ENCODE measurements around the gene KRT9.
"Not testable (repeated sequence)": the region's sequence is repeated elsewhere in the genome, so short reads cannot be mapped to it uniquely, and the experiment has no call there.

The KRT9 gene, protein sequence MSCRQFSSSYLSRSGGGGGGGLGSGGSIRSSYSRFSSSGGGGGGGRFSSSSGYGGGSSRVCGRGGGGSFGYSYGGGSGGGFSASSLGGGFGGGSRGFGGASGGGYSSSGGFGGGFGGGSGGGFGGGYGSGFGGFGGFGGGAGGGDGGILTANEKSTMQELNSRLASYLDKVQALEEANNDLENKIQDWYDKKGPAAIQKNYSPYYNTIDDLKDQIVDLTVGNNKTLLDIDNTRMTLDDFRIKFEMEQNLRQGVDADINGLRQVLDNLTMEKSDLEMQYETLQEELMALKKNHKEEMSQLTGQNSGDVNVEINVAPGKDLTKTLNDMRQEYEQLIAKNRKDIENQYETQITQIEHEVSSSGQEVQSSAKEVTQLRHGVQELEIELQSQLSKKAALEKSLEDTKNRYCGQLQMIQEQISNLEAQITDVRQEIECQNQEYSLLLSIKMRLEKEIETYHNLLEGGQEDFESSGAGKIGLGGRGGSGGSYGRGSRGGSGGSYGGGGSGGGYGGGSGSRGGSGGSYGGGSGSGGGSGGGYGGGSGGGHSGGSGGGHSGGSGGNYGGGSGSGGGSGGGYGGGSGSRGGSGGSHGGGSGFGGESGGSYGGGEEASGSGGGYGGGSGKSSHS

DNA sequence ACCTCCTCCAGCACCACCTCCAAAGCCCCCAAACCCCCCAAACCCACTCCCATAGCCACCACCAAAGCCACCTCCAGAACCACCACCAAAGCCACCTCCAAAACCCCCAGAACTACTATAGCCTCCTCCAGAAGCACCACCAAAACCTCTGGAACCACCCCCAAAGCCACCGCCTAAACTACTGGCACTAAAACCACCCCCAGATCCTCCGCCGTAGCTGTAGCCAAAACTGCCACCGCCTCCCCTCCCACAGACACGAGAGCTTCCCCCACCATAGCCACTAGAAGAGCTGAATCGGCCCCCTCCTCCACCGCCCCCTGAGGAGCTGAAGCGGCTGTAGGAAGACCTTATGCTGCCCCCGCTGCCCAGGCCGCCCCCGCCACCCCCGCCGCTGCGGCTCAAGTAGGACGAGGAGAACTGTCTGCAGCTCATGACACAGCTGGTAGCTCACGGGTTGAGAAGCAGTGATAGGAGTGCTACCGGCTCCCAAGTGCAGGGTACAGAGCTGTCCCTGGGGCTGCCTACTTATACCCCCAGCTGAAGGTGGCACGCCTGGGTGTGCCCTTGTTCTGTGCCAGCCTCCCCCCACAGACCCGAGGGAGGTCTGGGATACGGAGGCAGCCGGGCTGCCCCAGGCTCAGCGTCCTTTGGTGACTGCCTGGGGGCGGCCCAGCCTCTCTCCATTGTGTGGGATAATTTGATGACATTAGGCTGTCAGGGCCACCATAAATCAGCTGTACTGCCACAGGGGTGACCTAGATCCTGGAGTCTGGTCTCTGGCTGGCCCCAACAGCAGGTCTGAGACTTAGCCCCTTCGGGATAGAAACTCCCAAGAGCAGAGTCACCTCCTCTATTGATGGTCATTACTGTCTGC, at the start of gene KRT9:
Gene KRT9 (minus strand): TSS at position 499 of the 874 bp plus-strand sequence. CDS start 67 bp downstream, at position 432.
- no peak for DNase-seq

DNA sequence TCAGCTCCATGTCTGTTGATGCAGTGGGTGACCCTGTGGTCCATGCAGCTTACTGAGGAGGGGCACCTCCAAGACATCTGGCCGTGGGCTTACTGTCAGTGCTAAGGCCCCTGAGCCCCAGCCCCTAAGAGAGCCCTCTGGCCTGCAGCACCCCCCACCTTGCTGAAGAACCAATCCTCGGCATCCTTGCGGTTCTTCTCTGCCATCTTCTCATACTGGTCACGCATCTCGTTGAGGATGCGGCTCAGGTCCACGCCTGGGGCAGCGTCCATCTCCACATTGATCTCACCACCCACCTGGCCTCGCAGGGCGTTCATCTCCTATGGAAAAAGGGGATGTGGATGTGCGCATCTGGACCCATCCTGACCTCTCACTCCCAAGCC, 49.6 kb upstream of the KRT9 start:
- DNase-seq = not testable (repeated sequence)

DNA sequence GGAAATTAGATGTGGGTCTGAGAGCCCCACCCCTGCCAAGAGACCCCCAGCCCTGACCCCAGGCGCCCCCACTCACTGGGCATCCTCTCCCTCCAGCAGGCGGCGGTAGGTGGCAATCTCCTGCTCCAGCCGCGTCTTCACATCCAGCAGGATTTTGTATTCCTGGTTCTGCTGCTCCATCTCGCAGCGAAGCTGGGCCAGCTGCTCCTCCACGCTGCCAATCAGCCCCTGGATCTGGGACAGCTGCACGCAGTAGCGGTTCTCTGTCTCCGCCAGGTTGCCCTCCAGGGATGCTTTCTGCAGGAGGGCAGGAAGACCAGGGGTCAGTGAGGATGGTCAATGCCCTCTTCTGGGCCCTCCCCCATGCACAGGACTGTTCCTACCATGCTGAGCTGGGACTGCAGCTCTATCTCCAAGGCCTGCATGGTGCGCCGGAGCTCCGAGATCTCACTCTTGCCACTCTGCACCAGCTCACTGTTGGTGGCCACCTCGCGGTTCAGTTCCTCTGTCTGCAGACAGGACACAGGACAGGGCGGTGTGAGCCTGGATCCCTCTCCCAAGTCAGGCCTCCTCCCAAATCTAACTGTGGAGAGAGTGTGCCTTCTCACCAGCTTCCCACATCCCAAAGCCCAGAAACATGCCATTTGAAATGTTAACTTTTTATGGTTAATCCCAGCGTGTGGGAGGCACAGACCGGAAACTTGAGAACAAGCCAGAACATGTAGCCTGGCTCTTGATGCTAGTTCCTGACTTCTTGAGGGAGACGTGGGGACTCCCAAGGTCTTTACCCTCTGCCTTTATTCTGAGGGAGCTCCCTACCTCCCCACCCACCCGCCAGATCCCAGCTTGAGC, 49.0 kb upstream of the KRT9 start:
- DNase-seq = no peak

DNA sequence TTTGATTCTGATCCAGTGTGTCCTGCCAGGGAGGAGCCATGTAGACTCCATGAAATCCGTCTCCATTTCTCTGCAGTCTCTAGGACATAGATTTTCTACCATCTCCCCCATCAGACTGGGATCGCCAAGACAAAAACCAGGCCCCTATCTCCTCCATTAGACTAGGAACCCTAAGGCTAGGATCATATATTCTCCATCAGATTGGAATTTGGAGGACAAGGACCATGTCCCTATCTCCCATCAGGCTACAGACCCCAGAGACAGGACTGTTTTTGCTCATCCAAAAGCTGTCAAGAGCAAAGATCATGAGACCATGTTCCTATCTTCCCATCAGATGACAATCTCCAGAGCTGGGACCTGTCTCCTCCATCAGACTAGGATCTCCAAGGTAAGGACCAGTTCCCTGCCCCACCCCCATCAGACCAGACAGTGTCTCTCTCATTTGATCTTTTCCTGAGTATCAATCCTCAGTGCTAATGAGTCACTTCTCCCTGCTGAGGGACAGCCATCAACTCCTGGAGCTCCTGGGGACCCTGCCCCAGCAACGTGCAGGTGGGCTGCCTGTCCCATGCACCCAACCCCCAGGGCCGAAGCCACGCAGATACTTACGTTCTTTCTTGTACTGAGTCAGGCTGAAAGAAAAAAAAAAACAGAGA, 48.2 kb upstream of the KRT9 start:
- DNase-seq = not testable (repeated sequence)

DNA sequence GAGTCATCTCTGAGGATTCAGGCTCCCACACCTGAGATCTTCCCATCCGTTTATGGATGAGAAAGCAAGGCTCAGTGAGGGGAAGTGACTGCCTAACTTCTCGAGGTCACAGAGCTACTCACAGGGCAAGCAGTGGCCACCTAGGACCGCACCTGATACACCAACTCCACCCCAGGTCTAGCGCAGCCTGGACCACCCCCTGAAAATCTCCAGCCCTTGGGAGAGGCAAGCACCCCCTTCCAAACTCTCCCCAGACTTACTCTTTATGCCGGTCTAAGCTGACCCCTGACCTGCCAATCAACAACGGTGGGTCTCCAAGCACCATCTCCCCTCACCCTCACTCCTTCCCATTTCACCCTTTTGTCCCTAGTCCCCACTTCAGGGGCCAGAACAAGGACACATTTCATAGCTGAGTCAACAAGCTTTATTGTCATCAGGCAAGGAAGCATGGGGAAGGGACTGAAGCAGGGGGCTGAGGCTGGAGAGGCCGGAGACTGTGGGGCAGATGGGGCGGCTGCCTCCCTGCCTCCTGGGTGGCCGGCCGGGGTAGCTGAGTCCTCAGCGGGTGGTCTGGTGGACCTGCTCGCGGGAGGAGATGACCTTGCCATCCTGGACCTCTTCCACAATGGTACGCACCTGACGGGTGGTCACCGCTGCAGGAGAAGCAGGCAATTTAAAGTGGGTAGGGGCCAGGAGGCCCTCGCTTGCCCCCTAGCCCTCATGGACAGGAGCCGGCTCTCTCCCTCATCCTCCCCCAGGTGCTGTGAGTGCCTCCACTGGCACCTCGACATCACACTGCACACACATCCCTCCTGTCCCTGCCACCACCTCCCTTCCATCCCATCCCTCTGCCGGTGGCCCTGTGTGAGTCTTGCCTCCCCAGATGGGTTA, 47.4 kb upstream of the KRT9 start:
- DNase-seq = no peak

DNA sequence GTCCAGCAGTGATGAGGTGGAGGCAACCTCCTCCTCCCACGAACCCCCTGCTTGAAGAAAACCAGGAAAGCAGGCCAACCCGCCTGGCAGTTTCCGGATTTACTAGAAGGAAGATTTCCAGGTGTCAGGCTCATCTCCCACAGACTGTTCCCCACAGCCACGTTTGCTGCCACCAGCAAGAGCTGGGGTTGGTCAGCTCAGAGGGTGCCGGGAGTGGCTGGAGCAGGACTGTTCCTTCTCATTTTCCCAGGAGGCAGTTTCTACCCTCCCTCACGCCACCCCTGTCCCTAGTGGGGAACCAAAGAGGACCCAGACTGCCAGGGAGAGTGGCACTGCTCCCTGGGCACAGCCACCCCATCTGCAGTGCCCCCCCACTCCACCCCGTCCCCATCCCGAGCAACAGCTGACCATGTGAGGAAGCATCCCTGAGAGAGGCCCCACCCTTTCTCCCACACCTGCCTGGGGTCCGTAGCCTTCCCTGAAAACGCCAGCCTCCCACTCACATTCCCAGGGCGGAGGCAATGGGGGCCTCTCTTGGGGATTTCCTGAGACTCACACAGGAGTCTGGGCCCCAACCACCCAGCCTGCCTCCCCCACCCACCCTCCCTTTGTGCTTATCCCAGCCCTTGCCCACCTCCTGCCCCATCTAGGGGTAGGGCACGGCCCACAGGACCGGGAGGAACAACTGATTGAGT, 46.6 kb upstream of the KRT9 start:
- no peak for DNase-seq

DNA sequence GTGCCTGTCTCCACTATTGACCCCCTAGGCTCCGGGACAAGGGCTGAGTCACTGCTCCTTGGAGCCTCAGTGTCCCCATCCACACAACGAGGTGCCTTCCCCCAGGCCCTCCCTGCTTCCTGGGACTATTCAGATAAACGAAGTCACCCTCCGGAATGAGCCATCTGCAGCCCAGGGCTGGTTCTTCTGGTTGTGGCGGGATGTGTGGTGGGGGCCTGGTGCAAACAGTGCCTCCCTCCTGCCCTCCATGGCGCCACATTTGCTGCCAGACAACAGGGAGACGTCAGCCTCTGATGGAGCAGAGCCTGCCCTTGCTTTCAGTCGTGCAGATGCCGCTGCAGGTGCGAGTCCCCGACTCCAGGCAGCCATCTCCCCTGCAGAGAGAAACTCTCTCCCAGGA, 45.8 kb upstream of the KRT9 start:
- no peak for DNase-seq

DNA sequence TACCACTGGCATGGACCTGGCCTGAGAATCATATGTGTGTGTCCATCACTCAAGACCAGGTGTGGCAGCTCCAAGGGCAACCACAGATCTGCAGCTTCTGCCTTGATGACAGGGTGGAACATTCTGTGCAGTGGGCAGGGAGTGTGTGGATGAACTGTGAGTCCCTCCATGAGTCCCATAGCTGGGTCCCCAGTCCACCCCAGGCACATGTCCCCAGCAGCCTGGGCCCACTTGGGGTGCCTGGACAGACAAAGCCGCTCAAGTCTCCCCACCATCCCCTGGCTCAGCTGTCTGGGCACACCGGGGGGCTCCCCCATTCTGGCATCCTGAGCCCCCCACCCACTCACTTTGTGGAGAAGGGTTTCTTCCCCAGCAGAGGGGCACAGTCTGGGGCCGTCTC, 45.3 kb upstream of the KRT9 start:
- DNase-seq = no peak

DNA sequence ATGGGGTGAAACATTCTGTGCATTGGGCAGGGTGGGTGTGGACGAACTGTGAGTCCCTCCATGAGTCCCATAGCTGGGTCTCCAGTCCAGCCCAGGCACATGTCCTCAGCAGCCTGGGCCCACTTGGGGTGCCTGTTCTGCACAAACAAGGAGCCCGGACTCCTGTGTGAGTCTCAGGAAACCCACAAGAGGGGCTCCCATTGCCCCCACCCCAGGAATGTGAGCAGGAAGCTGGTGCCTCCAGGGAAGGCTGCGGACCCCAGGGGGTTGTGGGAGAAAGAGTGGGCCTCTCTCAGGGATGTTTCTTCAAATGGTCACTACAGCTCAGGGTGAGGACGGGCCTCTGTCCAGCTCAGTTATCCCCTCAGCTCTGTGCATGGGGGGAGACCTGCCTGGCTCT, 44.6 kb upstream of the KRT9 start:
- not testable (repeated sequence) for DNase-seq

DNA sequence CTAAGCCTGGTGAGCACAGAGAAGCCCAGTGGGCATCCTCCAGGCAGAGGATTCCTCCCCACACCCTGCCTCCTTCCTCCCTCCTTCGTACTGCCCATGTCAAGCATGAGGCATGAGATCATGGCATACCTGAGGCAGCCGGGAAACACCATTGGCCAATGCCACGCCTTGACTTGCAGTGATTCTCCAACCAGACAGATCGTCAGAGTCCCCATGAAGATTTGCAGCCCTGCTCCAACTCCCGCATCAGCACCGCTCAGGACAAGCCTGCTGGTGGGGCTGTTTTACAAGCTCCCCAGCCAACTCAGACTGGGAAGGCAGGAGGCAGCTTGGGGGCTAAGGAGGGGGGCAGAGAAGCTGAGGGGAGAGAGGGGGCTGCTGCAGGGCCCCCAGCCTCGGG, 43.6 kb upstream of the KRT9 start:
- DNase-seq = no peak

DNA sequence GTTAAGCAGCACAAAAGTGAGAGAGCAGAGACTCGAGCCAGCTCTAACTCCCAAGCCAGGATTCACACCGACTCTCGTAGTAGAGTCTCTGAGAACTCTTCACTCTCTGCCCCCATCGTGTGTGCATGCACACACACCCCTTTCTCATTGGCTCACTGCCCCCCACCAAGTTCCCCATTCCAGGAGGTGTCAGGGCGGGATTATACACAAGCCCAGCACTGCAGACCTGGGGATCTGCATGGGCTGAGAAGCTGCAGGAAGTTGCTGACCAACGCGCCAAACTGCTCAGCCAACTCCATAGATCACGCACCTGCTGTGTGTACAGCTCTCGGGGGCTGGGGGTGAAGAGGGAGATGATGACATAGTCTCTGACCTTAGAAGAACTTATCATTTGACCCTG, 42.9 kb upstream of the KRT9 start:
- not testable (repeated sequence) for DNase-seq

DNA sequence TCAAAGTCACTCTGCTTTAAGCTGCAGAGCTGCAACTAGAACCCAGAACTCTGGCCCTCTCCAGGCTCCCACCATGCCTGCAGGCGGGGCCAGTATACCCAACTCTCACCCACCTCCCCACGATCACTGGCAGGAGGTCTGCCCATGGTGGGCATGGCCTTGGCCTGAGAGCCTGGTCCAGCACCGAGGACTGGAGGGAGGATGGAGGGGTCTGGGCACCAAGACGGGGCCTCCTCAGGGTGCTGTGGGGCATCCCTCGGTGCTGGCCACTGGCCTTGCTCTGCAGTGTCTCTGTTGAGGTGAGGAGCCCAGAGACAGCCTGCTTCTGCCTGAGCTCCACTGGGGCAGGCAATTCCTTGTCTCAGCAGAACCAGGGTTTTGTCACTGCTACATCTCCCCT, 42.2 kb upstream of the KRT9 start:
- DNase-seq = no peak

DNA sequence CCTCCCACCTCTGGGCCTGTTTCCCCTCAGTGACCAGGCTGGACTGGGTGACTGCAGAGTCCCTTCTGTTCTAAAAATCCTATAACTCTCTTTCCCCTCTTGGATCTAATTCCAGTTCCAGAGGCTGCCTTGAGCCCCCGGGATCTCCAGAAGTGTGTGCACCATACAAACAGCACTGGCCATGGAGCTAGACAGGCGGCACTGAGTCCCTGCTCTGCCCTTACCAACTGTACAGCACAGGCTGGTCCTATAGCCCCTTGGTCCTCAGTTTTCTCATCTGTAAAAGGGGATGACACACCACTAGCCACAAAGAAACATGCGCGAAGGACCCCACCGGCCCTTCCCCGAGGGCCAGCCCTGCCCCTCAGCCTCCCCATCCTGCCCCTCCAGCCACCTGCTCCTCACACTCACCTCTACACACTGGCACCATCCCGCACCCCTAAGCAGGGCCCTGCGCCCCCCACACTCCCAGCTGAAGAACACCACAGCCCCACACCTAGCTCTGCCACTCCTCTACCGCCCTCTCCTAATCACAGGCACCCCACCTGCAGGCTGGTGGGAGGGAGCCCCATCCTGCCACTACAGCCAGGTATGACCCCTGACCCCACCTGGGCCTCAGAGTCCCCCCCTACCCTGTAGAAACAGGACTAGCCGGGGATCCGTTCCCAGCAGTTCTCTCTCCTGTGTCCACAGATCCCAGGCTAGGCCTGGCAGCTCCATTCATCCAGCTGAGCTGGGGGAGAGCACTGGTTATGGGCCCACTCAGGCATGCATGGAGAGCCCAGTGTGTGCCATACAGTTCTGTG, 41.6 kb upstream of the KRT9 start:
- no peak for DNase-seq

DNA sequence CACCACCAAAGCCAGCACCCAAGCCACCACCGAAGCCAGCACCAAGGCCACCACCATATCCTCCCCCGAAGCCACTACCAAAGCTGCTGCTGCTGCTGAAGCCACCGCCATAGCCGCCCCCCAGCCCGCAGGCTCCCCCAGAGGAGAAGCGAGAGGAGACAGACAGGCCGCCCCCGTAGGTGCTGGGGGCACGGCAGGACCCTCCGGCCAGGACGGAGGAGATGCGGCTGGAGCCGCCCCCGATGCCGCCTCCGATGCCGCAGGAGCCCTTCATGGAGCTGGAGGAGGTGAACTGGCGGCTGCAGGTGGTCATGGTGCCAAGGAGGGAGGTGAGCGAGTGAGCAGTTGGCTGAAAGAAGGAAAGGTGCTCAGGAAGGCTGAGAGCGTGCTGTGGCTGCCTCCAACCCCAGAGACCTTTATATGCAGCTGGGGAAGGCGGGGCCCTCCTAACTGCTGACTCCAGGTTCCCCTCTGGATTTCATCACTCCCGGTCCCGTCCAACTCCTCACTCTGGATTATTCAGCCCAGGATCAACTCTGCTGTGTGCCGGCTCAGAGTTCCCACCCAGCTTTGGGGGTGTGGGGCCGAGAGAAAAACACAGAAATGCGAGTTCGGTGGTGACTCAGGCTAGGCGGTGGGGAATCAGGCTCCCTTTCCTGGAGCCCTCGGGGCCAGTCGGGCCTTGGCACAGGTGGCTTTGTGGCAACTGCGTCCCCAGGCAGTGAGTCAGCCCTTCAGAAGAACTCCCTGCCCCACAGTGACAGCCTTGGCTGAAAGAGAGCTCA, 40.7 kb upstream of the KRT9 start, which contains the start of gene KRT16:
Gene KRT16 (minus strand): TSS at position 392 of the 785 bp plus-strand sequence. CDS start 79 bp downstream, at position 313.
- not testable (repeated sequence) for DNase-seq

DNA sequence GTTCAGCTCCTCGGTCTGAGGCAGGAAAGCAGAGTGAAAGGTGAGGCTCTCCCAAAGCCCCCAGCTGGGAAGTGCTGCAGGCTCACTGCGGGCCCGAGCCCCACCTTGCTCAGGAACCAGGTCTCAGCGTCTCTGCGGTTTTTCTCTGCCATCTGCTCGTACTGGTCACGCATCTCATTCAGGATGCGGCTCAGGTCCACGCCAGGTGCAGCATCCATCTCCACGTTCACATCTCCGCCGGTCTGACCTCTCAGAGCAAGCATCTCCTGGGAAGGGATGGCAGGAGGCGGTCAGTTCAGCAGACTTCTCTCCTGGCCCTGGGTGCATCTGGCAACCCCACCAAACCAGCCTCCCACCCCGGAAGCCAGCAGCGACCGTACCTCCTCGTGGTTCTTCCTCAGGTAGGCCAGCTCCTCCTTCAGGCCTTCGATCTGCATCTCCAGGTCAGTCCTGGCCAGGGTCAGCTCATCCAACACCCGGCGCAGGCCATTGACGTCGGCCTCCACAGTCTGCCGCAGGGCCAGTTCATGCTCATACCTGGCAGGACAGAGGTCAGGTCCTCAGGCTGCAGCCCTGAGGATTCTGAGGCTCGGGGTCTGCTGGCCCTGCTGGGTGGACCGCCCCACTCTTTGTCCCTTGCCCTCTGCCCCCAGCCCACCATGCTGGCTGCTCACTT, 39.2 kb upstream of the KRT9 start:
- DNase-seq = no peak

DNA sequence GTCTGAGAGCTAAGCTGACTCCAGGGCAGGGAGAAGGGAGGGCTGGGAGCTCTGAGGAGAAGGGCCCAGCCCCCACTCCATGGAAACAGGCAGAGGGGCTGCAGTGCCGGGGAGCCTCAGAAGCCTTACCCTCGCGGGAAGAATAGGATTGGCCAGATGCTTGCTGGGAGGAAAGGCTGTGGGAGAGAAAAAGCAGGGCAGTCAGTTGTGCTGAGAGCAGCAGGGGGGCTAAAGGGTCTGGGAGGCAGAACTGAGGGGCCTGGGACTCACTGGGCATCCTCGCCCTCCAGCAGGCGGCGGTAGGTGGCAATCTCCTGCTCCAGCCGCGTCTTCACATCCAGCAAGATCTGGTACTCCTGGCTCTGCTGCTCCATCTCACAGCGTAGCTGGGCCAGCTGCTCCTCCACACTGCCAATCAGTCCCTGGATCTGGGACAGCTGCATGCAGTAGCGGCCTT, 38.2 kb upstream of the KRT9 start:
- DNase-seq = not testable (repeated sequence)

DNA sequence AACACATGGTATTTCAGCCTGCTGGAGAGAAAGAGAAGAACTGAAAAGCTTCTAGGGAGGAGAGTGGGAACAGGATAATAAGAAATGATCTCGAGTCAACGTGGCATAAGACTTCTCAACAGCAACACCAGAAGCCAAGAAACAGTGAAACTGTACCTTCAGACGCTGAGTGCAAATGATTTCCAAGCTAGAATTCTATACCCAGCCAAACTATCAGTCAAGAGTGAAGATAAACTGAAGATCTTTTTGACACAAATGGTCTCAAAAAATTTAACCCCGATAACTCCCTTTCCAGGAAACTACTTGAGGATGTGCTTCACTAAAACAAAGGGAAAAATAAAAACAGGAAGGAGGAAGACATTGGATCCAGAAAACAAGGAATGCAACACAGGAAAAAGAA, 35.1 kb upstream of the KRT9 start:
- not testable (repeated sequence) for DNase-seq

DNA sequence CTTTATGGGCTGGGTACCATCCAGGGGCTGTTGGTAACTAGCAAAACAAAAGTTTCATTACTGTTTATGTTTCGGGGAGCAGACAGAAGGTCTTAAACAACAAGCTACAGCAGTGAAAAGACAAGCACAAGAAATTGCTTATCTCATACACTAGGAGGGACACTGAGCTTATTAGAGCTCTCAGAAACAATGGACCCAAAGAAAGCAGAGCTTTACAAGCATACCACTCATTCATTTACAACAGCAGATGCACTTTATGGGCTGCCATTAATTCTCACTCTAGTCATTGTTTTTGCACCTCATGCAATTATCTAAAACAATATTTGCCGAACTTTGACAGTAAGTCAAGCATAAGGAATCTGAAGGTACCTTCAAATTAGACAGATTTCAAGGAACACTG, 30.7 kb upstream of the KRT9 start:
- DNase-seq = no peak
